NCI-H2196 treated with DMSO at 0.1 percent for 48 hours (cell line): ENCODE measurements around the gene FKBP1C.
"Not testable (repeated sequence)": the region's sequence is repeated elsewhere in the genome, so short reads cannot be mapped to it uniquely, and the experiment has no call there.

ENCODE experiments used
- DNase-seq: peaks from one replicate; lab custom pipeline; 2025; ENCODE audit not compliant: unreplicated experiment; lab: John Stamatoyannopoulos, UW

Gene FKBP1C

DNA sequence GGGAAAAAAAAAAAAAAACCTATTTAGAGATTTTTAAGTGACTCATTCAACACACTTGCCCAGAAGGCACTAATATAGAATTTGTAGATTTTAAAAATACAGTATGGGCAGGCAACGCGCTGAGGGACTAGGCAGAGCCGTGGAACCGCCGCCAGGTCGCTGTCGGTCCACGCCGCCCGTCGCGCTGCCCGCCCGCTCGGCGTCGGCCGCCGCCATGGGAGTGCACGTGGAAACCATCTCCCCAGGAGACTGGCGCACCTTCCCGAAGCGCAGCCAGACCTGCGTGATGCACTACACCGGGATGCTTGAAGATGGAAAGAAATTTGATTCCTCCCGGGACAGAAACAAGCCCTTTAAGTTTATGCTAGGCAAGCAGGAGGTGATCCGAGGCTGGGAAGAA, at the start of gene FKBP1C:
Gene FKBP1C, plus strand, starts transcription at position 127 of the 400 bp plus-strand sequence.
- not testable (repeated sequence) for DNase-seq

DNA sequence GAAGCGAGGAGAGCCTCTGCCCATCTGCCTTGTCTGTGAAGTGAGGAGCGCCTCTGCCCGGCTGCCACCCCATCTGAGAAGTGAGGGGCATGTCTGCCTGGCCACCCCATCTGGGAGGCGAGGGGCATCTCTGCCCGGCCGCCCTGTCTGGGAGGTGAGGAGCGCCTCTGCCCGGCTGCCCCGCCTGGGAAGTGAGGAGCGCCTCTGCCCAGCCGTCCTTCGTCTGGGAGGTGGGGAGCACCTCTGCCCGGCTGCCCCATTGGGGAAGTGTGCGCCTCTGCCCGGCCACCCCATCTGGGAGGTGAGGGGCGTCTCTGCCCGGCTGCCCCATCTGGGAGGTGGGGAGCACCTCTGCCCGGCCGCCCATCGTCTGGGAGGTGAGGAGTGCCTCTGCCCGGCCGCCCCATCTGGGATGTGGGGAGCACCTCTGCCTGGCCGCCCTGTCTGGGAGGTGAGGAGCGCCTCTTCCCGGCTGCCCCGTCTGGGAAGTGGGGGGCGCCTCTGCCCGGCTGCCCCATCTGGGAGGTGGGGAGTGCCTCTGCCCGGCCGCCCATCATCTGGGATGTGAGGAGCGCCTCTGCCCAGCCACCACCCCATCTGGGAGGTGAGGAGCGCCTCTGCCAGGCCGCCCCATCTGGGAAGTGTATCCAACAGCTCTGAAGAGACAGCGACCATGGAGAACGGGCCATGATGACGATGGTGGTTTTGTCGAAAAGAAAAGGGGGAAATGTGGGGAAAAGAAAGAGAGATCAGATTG, 47.0 kb upstream of the FKBP1C start:
- not testable (repeated sequence) for DNase-seq

DNA sequence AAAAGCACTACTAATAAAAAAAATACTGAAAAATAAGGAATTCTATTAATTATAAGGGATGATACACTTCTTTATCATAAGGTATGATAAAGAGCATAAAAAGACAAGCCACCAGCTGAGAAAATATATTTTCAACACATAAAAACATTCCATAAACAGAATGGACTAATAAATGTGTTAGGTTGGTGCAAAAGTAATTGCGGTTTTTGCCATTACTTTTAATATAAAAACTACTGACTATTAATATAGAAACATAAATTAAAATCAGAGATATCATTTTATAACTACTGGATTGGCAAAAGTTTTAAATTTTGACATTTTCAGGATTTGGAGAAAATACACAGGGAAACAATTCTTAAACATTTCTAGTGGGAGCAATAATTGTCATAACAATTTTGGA, 37.1 kb upstream of the FKBP1C start:
- no peak for DNase-seq

DNA sequence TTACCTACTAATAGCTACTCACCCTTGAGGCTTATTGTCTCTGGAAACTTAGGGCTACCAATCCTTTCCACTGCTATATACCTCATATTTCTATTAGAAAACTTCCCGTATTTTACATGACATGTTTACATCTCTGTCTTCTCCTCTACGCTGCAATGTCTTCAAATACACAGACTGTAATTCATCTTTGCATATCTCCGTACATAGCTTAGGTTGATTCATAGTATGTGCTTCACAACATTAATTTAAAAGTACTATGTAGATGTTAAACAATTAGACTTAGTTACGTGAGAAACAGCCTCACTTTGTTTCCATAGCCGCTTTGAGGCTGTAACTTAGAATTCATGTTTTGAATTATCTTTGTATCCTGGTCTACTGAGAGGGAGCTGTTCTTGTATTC, 35.1 kb upstream of the FKBP1C start:
- no peak for DNase-seq

DNA sequence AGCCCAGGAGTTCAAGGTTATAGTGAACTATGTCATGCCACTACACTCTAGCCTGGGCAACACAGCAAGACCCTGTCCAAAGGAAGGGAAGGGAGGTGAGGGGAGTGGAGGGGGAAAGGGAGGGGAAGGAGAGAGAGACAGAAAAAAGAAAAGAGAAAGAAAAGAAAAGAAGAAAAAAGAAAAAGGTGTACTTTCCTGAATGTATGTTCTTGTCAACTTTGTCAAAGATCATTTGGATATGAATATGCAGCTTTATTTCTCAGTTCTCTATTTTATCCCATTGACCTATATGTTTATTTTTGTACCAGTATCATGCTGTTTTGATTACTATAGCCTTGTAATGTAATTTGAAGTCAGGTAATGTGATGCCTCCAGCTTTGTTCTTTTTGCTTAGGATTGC, 30.9 kb upstream of the FKBP1C start:
- DNase-seq = no peak

DNA sequence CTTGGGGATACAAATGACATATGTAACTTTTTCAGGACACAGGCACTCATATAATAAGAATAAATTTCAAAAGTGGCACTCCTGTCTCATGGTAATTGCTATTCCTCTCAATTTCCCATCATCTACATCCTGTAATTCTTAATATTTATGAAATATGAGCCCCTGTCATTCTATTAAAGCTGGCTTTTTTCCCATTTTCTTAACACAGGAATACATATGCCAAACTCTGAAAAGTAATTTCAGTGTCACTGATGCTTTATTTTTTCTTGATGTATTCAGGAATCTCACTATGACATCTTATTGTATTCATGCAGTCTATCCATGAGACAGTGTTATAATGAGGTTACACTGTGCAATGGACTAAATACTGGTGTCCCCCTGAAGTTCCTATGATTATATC, 24.3 kb upstream of the FKBP1C start:
- DNase-seq = no peak

DNA sequence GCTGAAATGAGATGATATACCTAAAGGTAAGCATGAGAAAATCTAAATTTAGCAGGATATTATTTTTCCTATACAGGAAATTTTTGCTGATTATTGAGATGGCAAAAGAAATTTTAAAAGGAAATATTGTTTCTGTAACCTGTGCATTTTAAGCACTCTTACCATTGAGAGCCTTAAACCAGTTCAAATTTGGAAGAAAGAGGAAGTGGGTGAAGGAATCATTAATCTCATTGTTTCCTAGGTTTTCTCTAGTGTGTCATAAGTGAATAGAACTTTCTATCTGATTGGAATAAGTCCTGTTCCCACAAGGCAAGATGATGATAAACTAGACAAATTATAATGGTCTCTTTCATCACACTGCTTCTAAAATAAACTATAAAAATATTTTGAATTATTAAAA, 22.4 kb upstream of the FKBP1C start:
- DNase-seq = no peak

DNA sequence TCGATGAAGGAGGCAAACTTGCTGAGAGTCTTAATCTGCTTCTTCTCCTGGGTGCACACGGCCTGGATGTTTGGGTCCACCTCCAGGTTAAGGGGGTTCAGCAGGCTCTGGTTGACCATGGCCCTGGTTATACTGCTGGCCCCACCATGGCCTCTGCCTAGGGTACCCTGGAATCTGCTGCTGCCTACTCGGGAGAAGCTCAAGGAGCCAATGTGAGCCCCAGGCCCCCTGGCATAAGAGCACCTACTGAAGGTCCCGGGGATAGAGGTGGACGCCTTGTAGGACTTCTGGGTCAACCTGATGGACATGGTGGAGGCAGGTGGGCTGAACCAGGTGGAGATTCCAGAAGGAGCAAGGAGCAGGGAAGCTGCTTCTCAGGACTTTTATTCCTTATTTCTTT, 17.9 kb upstream of the FKBP1C start:
- DNase-seq = no peak

DNA sequence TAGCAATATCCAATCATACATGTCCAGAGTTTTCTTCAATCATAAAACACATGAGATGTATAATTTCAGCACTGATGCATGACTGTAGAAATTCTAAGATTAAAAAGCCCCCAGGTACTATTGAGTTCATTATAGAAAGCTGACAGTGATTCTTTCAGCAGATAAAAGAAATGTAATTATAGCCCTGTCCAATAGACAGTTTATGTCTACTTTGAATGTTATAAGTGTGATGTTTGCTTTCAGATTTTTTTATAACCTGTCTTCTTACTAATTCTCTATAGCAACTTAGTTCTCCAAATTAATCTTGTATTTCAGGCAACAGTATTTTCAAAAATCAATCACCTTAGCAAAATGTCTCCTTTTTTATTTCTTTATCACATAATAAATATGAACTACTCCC, 13.5 kb upstream of the FKBP1C start:
- DNase-seq = no peak

DNA sequence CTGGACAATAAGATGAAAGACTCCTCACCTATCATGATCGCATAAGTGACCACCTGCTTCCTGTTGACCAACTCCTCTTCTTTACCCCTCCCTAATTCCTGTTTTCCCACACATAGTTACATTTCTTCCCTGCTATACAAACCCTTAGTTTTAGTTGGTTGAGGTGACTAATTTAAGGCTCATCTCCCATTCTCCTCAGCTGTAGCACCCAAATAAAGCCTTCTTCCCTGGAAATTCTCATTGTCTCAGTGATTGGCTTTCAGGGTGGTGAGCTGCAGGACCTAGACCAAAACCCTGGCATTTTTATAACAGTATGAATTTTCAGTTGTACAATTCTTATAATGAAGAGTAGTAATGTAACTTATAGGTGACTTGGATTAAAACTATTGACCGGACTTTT, 2.1 kb downstream of the FKBP1C start:
- DNase-seq = no peak

DNA sequence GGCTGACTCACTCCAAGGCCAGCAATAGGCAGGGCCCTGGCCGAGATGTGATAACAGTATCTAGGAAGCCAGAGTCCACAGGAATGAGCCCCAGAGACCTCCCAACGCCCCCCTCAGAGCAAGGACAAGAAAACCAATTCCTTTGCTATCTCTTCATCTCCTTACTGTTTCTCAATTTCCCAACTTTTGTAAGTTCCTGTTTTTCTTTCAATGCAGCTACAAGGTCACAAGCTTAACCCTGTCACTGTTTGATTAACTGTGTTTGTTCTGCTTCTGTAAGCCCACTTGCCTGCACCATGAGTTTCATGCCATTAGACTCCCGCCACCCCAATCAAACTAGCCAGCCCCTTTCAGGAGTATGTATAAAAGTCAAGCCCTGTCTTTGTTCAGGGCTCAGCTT, 3.5 kb downstream of the FKBP1C start:
- DNase-seq = no peak

DNA sequence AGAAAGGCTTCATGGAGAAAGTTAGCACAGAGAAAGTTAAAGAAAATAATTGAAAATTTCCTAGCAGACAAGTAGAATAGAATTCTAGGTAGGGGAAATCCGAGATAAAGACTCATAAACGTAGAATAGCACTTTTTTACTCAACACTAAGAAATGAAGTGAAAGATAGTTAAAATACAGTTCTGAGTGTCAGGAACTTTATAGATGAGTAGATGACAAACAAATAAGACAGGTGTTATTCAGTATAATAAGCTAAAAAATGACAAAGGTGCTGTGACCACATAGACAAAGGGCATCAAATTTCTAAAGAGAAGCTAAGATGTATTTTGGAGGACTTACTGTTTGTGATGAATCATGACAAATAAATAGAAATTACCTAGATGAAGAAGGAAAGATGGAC, 12.9 kb downstream of the FKBP1C start:
- DNase-seq = no peak

DNA sequence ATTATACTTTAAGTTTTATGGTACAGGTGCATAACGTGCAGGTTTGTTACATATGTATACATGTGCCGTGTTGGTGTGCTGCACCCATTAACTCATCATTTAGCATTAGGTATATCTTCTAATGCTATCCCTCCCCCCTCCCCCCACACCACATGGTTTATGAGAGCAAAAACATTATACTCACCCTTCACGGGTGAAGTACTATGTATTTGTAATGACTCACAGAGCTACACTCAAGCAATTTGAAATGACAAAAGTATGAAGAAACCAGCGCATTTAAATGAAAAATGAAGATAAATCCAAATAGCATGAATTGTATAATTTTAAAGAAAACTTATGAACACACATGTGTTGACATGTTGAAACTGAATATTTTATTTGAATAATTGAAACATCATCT, 14.7 kb downstream of the FKBP1C start:
- not testable (repeated sequence) for DNase-seq

DNA sequence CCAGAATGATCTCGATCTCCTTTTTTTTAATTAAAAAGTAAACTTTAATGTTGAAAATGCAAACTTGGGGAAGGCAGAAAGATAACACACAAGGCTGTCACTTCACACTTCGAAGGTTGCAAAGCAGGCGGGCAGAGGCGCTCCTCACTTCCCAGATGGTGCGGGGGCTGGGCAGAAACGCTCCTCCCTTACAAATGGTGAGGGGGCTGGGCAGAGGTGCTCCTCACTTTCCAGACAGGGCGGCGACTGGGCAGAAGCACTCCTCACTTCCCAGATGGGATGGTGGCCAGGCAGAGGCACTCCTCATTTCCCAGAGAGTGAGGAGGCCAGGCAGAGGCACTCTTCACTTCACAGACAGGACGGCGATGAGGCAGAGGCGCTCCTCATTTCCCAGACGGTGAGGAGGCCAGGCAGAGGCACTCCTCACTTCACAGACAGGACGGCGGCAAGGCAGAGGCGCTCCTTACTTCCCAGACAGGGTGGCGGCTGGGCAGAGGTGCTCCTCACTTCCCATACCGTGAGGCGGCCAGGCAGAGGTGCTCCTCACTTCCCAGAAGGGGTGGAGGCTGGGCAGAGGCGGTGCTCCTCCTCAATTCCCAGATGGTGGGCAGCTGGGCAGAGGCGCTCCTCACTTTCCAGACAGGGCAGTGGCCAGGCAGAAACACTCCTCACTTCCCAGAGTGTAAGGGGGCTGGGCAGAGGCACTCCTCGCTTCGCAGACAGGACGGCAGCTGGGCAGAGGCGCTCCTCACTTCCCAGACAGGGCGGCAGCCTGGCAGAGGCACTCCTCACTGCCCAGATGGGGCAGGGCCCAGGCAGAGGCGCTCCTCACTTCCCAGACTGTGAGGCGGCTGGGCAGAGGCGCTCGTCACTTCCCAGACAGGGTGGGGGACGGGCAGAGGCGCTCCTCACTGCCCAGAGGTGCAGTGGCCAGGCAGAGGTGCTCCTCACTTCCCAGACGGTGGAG, 16.9 kb downstream of the FKBP1C start:
- not testable (repeated sequence) for DNase-seq

DNA sequence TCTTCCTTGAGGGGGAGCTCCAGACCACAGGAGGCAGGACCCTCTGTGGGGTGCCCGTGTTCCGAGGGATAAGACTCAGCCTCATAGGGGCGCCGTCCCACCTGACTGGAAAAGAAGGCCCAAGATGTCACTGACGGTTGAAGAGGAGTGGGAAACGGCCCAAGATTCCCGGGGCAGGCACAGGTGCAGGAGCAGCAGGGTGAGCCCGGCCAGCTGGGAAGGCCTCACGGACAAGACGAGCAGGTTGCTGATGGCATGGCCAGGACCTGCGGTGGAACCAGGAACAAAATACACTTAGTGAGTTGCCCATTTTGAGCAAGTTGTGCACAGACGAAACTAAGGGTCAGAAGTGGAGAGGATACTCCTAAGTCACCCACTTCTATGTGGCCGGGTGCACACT, 18.8 kb downstream of the FKBP1C start:
- DNase-seq = not testable (repeated sequence)

DNA sequence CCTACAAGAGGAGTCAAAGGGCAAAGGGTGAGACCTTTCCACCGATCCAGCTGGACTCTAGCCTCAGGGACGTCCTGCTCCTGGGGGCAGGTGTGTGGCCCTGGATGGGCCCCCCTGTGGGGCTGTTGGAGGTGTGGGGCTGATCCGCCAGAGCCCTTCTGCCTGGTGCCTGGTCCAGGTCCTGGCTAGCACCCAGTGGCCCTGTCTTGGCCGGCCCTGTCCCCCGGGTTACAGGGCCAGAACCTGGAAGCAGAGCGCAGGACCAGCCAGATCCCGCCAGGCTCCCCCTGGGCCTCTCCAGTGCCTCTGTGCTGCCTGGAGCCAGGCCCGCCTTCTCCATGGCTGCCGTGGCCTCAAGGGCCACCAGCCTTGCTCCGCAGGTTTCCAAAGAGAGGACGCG, 19.2 kb downstream of the FKBP1C start:
- not testable (repeated sequence) for DNase-seq

DNA sequence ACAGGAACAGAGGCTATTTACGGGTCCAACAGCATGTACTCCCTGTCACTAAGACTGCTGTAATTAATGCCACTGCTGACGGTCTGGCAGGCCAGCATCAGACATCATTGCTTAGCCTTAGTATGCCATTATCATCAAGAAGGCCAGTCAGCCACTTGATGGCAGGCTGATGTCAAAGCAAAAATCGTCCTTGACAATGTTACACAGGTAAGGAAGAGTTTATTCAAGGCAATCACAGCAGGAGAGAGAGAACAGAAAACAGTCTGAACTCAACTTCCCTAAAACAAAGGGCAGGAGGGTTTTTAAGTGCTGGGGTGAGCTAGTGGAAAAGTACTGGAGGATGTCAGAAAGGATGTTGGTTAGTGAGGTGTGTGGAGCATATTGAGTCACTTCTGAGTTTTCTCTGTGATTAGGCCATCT, 25.1 kb downstream of the FKBP1C start:
- no peak for DNase-seq

DNA sequence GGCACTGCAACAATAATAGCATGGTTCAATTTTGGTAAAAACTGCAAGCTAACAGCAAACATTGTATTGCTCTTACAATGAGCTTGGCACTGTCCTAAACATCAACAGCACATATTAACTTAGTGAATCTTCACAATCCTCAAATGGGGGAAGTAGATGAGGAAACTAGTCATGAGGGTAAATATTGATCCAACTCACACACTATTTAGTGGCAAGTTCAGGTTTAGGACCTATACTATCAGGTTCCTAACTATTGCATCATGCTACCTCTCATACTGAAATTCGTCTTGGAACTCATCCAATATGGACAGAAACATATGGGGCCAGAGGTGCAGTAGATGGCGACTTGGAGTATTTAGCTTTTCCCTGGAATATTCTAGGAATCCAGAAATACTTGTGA, 34.2 kb downstream of the FKBP1C start:
- no peak for DNase-seq

DNA sequence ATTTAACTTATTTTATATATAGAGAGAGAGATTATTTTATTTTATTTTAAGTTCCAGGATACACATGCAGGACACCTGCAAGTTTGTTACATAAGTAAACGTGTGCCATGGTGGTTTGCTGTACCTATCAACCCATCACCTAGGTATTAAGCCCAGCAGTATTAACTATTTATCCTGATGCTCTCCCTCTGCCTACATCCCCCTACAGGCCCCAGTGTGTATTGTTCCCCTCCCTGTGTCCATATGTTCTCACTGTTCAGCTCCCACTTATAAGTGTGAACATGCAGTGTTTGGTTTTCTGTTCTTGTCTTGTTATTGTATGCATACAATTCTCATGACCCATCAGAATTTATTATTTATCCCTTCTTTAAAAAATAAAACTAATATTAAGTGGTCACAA, 34.6 kb downstream of the FKBP1C start:
- DNase-seq = no peak

DNA sequence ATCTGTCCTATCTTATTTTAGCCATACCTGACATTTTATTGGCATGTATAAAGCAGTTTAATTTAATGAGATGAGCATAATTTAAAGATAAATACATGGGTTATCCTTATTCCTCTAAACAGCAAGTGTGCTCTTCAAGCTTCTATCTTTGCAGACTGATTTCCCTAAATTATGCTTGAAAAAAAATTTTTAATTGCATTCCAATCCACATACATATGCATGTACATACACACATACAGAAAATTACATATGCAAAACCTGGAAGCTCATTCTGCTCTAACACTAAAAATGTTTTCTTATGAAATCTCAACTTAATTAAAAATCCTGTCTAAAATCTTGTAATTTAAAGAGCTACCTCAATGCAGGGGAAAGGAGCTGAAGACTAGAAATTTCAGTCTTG, 35.3 kb downstream of the FKBP1C start:
- no peak for DNase-seq

DNA sequence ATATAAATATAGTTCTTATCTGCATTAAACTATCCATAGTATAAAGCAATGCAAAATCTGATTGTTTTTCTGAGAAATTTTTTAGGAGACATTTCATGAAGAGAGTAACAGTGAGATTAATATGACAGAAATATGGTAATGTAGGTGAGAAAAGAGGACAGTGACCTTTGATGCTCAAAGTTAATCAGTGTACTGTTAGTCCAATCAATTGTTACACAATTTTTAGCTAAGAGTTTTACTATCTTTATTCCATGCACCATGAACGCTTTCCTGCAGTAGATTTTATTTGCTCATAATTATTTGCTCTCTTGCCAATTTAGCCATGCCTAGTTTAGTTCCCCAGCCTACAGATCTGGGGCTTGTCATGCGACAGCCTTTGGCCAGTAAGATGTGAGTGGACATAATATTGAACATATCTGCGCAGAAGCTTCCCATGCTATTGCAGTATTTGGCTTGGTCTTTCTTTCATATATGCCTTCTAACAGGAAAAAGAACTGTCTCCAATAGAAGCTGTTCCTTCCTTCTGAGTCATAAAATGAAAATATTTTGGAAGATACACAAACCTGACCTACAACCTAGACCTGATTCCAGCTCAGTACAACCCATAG, 38.7 kb downstream of the FKBP1C start:
- no peak for DNase-seq

DNA sequence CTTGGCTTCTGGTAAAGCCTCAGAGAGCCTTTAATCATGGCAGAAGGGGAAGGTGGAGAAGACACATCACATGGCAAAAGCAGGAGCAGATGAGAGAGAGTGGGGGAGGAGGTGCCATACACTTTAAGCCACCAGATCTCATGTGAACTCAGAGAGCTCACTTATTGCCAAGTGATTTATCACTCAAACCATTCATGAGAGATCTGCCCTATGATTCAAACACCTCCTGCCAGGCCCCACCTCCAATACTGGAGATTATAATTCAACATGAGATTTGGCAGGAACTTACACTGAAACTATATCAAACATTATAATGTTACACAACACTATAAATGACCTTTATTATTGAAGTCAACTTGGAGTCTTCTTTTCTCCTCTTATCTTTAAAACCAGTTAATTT, 47.9 kb downstream of the FKBP1C start:
- no peak for DNase-seq
